CD4-positive, alpha-beta T cell treated with Interleukin-15 for 1 hour (primary cell): ENCODE measurements around the gene APOBEC3H.
A peak's percentile ranks its signal among the peaks of the same experiment; 100 is the strongest.

Source experiments
- DNase-seq: peaks from one replicate; pipeline ENCODE4 v3.0.0-alpha.2; 2020

APOBEC3H gene

GRCh38 chr22:39114112-39114511 lies 17.1 kb downstream of the APOBEC3H start:
- no peak for DNase-seq

- no peak for DNase-seq
Observed at GRCh38 chr22:39115570-39115969, 18.5 kb downstream of the APOBEC3H start.

GRCh38 chr22:39115977-39116621 lies 19.1 kb downstream of the APOBEC3H start:
- DNase-seq = no peak

GRCh38 chr22:39117585-39118191 lies 20.6 kb downstream of the APOBEC3H start:
- DNase-seq = peak; percentile 79

GRCh38 chr22:39120983-39121382 lies 23.9 kb downstream of the APOBEC3H start:
- no peak for DNase-seq

- DNase-seq = no peak
Observed at GRCh38 chr22:39122772-39123470, 25.9 kb downstream of the APOBEC3H start.

GRCh38 chr22:39123751-39124581 lies 26.9 kb downstream of the APOBEC3H start:
- DNase-seq = no peak

GRCh38 chr22:39125622-39126021 lies 28.6 kb downstream of the APOBEC3H start:
- DNase-seq = no peak

- no peak for DNase-seq
Observed at GRCh38 chr22:39128508-39128907, 31.5 kb downstream of the APOBEC3H start.

GRCh38 chr22:39129081-39129480 lies 32.0 kb downstream of the APOBEC3H start:
- no peak for DNase-seq

GRCh38 chr22:39129746-39130145 lies 32.7 kb downstream of the APOBEC3H start:
- DNase-seq = no peak

GRCh38 chr22:39130152-39130704 lies 33.2 kb downstream of the APOBEC3H start:
- DNase-seq = no peak

- no peak for DNase-seq
Observed at GRCh38 chr22:39130892-39131855, 34.1 kb downstream of the APOBEC3H start.

GRCh38 chr22:39132281-39132680 lies 35.2 kb downstream of the APOBEC3H start:
- DNase-seq = no peak

- DNase-seq = no peak
Observed at GRCh38 chr22:39132871-39133524, 36.0 kb downstream of the APOBEC3H start.

GRCh38 chr22:39133871-39134270 lies 36.8 kb downstream of the APOBEC3H start:
- DNase-seq = no peak

- DNase-seq = no peak
Observed at GRCh38 chr22:39134366-39135091, 37.5 kb downstream of the APOBEC3H start.

GRCh38 chr22:39135092-39135896 lies 38.2 kb downstream of the APOBEC3H start:
- peak; percentile 53 for DNase-seq

- DNase-seq = peak; percentile 14
Observed at GRCh38 chr22:39136317-39136716, 39.3 kb downstream of the APOBEC3H start.
